Measurements from ENCODE around the gene SGPL1. TPM values are rescaled to one million over a fixed set of nuclear protein-coding genes. Genes with fewer than 3 reads are reported as not detected.

Gene SGPL1
- total RNA-seq, 1 experiment from 2014 or later: 52.6 TPM

DNA sequence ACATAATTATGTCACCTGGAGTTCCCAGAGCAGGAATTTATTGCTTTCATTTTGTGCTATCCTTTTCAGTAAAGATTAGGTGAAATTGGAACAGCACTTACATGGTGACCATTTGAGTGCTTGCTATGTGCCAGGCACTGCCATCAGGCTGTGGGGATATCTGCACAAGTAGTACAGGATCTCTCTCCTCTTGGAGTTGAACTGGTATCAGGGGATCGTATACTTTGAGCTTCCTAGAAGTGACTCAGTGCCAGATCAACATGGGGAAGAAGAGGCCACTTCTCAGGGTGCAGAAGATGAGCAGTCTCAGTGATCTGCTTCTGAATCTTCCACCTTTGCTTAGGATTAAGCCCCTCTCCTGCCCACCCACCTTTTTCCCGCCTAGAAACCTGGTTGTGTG is 29.5 kb downstream of the SGPL1 start:
- Histone ChIP-seq H2BK12ac (ENCODE audit: insufficient read length, low read depth, low read length) (no peak overlapping the region), H3K9me3 (ENCODE audit: control insufficient read depth, low read depth, low read length) (no peaks in the 10 kb centered on the region), H2BK20ac (ENCODE audit: low read depth, low read length, poor library complexity, severe bottlenecking) (no peak overlapping the region), H3K27ac (ENCODE audit: insufficient read length, low read depth, low read length) (no peak overlapping the region), H2BK120ac (ENCODE audit: low read depth, low read length, poor library complexity, severe bottlenecking) (no peak overlapping the region), H4K8ac (replicated peaks; ENCODE audit: insufficient read length, low read depth, low read length) (no peak overlapping the region), H3K27me3 (ENCODE audit: insufficient read depth, low read length) (no peaks in the 10 kb centered on the region), H3K4me2 (ENCODE audit: insufficient read depth, insufficient read length, low read length) (no peak overlapping the region), H3K23me2 (ENCODE audit: insufficient read length, low read depth, low read length, poor library complexity, severe bottlenecking) (no peaks in the 10 kb centered on the region), H3K14ac (ENCODE audit: insufficient read depth, low read length) (no peak overlapping the region), H4K5ac (ENCODE audit: insufficient read length, low read depth, low read length) (no peak overlapping the region), H3T11ph (ENCODE audit: low read length) (no peak overlapping the region), H3K18ac (ENCODE audit: insufficient read length, low read depth, low read length) (no peak overlapping the region), H2AK5ac (ENCODE audit: insufficient read length, low read length) (no peak overlapping the region), H3K56ac (ENCODE audit: insufficient read length, low read depth, low read length) (no peak overlapping the region), H3K23ac (ENCODE audit: insufficient read length, low read depth, low read length) (no peak overlapping the region), H2BK5ac (ENCODE audit: insufficient read length, low read length) (no peak overlapping the region), H4K20me1 (ENCODE audit: control insufficient read depth, insufficient read depth, insufficient read length) (no peaks in the 10 kb centered on the region), H3K4ac (ENCODE audit: low read depth, low read length) (no peak overlapping the region), H3K4me1 (ENCODE audit: insufficient read depth, low read length) (no peaks in the 10 kb centered on the region), H3K9ac (ENCODE audit: extremely low read depth, insufficient read length, low read length) (no peak overlapping the region), H3K79me1 (ENCODE audit: insufficient read depth, low read depth, low read length, poor library complexity, severe bottlenecking) (no peaks in the 10 kb centered on the region), H4K91ac (ENCODE audit: insufficient read length, low read depth, low read length) (no peak overlapping the region), H2AFZ (ENCODE audit: low read length) (no peak overlapping the region), H3K79me2 (ENCODE audit: insufficient read depth, low read length) (peaks cover 2% of the 10 kb centered on the region; the same call in 1 of the 2 replicates), H2BK15ac (ENCODE audit: low read depth, low read length) (no peak overlapping the region)
- Mint-ChIP-seq H3K4me3 (no peak overlapping the region), H3K4me1 (no peaks in the 10 kb centered on the region), H3K36me3 (ENCODE audit: insufficient read depth in 1 of 3, low read depth in 3 of 3) (peaks cover 5 to 44% (median 41%) of the 10 kb centered on the region in 3 experiments; a peak in 6 of 7 replicates), H3K27me3 (ENCODE audit: low read depth) (no peaks in the 10 kb centered on the region), H3K9me3 (no peaks in the 10 kb centered on the region), H3K27ac (peak overlapping the region in 2 of 3 experiments; percentile 19 to 72; a peak in 2 of 7 replicates)
- no CpG with 5 or more reads among the region's 2 CpGs for WGBS (ENCODE audit: extremely low coverage, insufficient read length, low lambda C conversion rate)
- TF ChIP-seq, protein P1, sequence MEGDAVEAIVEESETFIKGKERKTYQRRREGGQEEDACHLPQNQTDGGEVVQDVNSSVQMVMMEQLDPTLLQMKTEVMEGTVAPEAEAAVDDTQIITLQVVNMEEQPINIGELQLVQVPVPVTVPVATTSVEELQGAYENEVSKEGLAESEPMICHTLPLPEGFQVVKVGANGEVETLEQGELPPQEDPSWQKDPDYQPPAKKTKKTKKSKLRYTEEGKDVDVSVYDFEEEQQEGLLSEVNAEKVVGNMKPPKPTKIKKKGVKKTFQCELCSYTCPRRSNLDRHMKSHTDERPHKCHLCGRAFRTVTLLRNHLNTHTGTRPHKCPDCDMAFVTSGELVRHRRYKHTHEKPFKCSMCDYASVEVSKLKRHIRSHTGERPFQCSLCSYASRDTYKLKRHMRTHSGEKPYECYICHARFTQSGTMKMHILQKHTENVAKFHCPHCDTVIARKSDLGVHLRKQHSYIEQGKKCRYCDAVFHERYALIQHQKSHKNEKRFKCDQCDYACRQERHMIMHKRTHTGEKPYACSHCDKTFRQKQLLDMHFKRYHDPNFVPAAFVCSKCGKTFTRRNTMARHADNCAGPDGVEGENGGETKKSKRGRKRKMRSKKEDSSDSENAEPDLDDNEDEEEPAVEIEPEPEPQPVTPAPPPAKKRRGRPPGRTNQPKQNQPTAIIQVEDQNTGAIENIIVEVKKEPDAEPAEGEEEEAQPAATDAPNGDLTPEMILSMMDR (conservative IDR thresholded peaks at IDR 0.05): no peak
- no peak for DNase-seq
